HFFc6 (cell line): Measurements from ENCODE around the gene LILRA5. TPM values are rescaled to one million over a fixed set of nuclear protein-coding genes. Genes with fewer than 3 reads are reported as not detected.
"Not testable (repeated sequence)": the region's sequence is repeated elsewhere in the genome, so short reads cannot be mapped to it uniquely, and the experiment has no call there.

Experiments
- DNase-seq: peaks from one replicate; pipeline ENCODE4 v3.0.0-alpha.2; 2018
- H3K27ac Mint-ChIP-seq: 2 replicates; pipeline ENCODE4 v1.8.0; 2020; ENCODE audit warnings: mild to moderate bottlenecking, mixed read lengths
- H3K27me3 Mint-ChIP-seq: 2 replicates; pipeline ENCODE4 v1.8.0; 2021; ENCODE audit warnings: mild to moderate bottlenecking, moderate library complexity, mixed read lengths; ENCODE audit not compliant: insufficient read depth
- H3K36me3 Mint-ChIP-seq: 2 replicates; pipeline ENCODE4 v1.8.0; 2021; ENCODE audit warnings: low read depth, mixed read lengths
- H3K4me1 Mint-ChIP-seq: 2 replicates; pipeline ENCODE4 v1.8.0; 2020; ENCODE audit warnings: low read depth, mixed read lengths
- H3K4me3 Mint-ChIP-seq: 2 replicates; pipeline ENCODE4 v1.8.0; 2020; ENCODE audit warnings: mild to moderate bottlenecking, moderate library complexity, mixed read lengths
- H3K9me3 Mint-ChIP-seq: 2 replicates; pipeline ENCODE4 v1.8.0; 2020; ENCODE audit warnings: mild to moderate bottlenecking, mixed read lengths
- total RNA-seq, 6 experiments: library from RNA; stranded (reverse); fragmentation: NEBNext Ultra II Directional; extraction: Animal tissue kit (Norgen Biotek cat#: 25700); gene quantifications; 2 replicates in 1 of 6; 3 replicates in 5 of 6; pipeline ENCODE4 v1.2.3, GENCODE V29; 2021
- TF ChIP-seq, protein P1 (sequence below): fragments of 200-600 bp; sonication (generic); IDR thresholded peaks from 2 replicates; pipeline ENCODE4 v1.5.0; 2021; ENCODE audit warnings: antibody characterized with exemption, mild to moderate bottlenecking

Gene LILRA5
- total RNA-seq, 6 experiments from 2014 or later: not detected

- H3K27me3 Mint-ChIP-seq: peaks cover 38% of the 10 kb centered on the region
- DNase-seq: no peak
These were observed 30.1 kb downstream of the LILRA5 start for GRCh38 chr19:54282686-54283470.

GRCh38 chr19:54281729-54282075 lies 31.3 kb downstream of the LILRA5 start:
- peaks cover 16% of the 10 kb centered on the region for H3K4me1 Mint-ChIP-seq
- H3K4me3 Mint-ChIP-seq: not testable (repeated sequence)
- H3K27me3 Mint-ChIP-seq: peaks cover 35% of the 10 kb centered on the region

More at GRCh38 chr19:54282686-54283470, 30.1 kb downstream of the LILRA5 start:
- TF ChIP-seq, protein P1, sequence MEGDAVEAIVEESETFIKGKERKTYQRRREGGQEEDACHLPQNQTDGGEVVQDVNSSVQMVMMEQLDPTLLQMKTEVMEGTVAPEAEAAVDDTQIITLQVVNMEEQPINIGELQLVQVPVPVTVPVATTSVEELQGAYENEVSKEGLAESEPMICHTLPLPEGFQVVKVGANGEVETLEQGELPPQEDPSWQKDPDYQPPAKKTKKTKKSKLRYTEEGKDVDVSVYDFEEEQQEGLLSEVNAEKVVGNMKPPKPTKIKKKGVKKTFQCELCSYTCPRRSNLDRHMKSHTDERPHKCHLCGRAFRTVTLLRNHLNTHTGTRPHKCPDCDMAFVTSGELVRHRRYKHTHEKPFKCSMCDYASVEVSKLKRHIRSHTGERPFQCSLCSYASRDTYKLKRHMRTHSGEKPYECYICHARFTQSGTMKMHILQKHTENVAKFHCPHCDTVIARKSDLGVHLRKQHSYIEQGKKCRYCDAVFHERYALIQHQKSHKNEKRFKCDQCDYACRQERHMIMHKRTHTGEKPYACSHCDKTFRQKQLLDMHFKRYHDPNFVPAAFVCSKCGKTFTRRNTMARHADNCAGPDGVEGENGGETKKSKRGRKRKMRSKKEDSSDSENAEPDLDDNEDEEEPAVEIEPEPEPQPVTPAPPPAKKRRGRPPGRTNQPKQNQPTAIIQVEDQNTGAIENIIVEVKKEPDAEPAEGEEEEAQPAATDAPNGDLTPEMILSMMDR: no peak
- Mint-ChIP-seq H3K9me3 (no peaks in the 10 kb centered on the region), H3K4me3 (no peak overlapping the region), H3K4me1 (peaks cover 28% of the 10 kb centered on the region), H3K27ac (no peak overlapping the region), H3K36me3 (no peaks in the 10 kb centered on the region)

DNA sequence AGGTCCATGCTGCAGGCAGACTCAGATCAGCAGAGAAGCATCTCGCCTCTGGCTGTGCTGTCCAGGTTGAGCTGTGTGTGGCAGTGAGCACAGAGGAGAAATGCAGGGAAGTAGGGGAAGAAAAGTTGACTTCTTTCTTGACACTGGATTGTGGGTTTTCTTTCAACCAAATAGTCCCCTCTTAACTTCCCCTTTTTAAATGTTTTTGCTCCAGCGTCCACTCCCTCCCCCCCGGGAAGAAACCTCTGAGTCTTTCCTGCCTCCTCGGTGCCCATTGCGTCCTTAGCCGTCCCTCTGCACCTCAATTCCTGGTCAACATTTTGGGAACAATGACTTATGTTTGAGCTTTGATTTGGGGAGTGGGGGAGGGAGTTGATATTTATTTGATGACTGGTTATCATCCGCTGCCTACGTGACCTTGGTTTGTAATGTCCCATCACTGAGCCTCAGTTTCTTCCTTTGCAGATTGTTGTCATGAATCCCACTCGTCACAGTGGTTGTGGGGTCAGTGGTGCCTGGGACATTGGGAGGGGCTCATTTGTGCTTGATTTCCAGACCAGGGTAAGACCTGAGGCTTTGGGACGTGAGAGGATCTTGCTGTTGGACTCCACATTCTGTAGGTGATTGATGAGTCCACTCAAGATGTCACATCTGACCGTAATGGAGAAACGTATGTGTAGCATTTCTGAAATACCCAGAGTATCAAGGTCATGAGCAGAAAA lies 31.8 kb downstream of the LILRA5 start, which contains the start of gene LILRB2:
TSS of gene LILRB2 (minus strand) at position 104 of the 722 bp plus-strand sequence. CDS start 614 bp downstream, outside the sequence.
- DNase-seq: no peak
- peaks cover 36% of the 10 kb centered on the region for H3K27me3 Mint-ChIP-seq
- no peaks in the 10 kb centered on the region for H3K36me3 Mint-ChIP-seq
- peaks cover 14% of the 10 kb centered on the region for H3K4me1 Mint-ChIP-seq
- TF ChIP-seq, protein P1: no peak
- no peak within 1 kb of the TSS for H3K4me3 Mint-ChIP-seq
- no peaks in the 10 kb centered on the region for H3K9me3 Mint-ChIP-seq
- H3K27ac Mint-ChIP-seq: no peak within 1 kb of the TSS

More at GRCh38 chr19:54281729-54282075, 31.3 kb downstream of the LILRA5 start:
- DNase-seq, H3K9me3 Mint-ChIP-seq, H3K36me3 Mint-ChIP-seq, H3K27ac Mint-ChIP-seq: not testable (repeated sequence)

- not testable (repeated sequence) for H3K4me3 Mint-ChIP-seq, H3K27ac Mint-ChIP-seq, H3K36me3 Mint-ChIP-seq, DNase-seq, H3K9me3 Mint-ChIP-seq
- H3K4me1 Mint-ChIP-seq: peaks cover 14% of the 10 kb centered on the region
- peaks cover 39% of the 10 kb centered on the region for H3K27me3 Mint-ChIP-seq
These were observed 32.5 kb downstream of the LILRA5 start for GRCh38 chr19:54280441-54280840.

- peaks cover 14% of the 10 kb centered on the region for H3K4me1 Mint-ChIP-seq
- peaks cover 39% of the 10 kb centered on the region for H3K27me3 Mint-ChIP-seq
- H3K4me3 Mint-ChIP-seq, H3K36me3 Mint-ChIP-seq, H3K9me3 Mint-ChIP-seq, DNase-seq, H3K27ac Mint-ChIP-seq: not testable (repeated sequence)
These were observed 32.9 kb downstream of the LILRA5 start for GRCh38 chr19:54280025-54280424.

GRCh38 chr19:54279406-54279962 lies 33.5 kb downstream of the LILRA5 start:
- Mint-ChIP-seq H3K36me3 (no peaks in the 10 kb centered on the region), H3K27me3 (peaks cover 43% of the 10 kb centered on the region), H3K27ac (no peak overlapping the region), H3K9me3 (no peaks in the 10 kb centered on the region), H3K4me3 (no peak overlapping the region), H3K4me1 (peaks cover 9% of the 10 kb centered on the region)
- TF ChIP-seq, protein P1: no peak
- DNase-seq: no peak

GRCh38 chr19:54278571-54279195 lies 34.3 kb downstream of the LILRA5 start:
- H3K27me3 Mint-ChIP-seq: peaks cover 48% of the 10 kb centered on the region
- not testable (repeated sequence) for H3K4me1 Mint-ChIP-seq, H3K4me3 Mint-ChIP-seq, H3K9me3 Mint-ChIP-seq, H3K27ac Mint-ChIP-seq, H3K36me3 Mint-ChIP-seq, DNase-seq

- peaks cover 47% of the 10 kb centered on the region for H3K27me3 Mint-ChIP-seq
- not testable (repeated sequence) for H3K9me3 Mint-ChIP-seq, DNase-seq, H3K4me3 Mint-ChIP-seq, H3K27ac Mint-ChIP-seq, H3K36me3 Mint-ChIP-seq, H3K4me1 Mint-ChIP-seq
These were observed 34.9 kb downstream of the LILRA5 start for GRCh38 chr19:54278056-54278455.

DNA sequence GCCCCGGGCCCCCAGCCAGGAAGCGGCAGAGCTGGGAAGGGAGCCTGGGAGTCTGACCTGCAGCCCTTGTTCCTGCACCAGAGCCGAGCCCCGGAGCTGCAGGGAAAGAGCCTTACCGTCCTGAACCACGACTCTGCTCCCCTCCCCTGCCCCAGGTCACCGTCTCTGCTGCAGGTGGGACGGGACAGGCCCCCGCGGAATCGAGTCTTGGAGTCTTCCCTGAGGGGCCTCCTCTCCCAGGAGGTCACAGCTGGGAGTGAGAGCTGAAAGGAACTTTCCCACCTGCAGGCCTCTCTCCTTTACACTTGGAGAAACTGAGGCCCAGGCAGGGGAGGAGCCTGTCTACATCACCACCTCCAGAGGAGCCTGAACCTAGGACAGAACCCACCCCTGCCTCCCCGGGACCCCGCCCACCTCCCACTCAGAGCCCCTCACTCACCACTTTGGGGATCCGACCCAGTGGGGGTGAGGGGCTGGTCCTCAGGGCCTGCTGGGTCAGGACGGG lies 35.8 kb downstream of the LILRA5 start:
- H3K27ac Mint-ChIP-seq, H3K4me1 Mint-ChIP-seq, H3K4me3 Mint-ChIP-seq, DNase-seq, H3K36me3 Mint-ChIP-seq, H3K9me3 Mint-ChIP-seq: not testable (repeated sequence)
- H3K27me3 Mint-ChIP-seq: peaks cover 46% of the 10 kb centered on the region
